Gastroesophageal sphincter (tissue), 4 donors: Measurements from ENCODE around the gene USP16. TPM values are rescaled to one million over a fixed set of nuclear protein-coding genes. Genes with fewer than 3 reads are reported as not detected.
"Not testable (repeated sequence)": the region's sequence is repeated elsewhere in the genome, so short reads cannot be mapped to it uniquely, and the experiment has no call there.

Experiments
- ATAC-seq: fragments of 150-250 bp; one replicate; pipeline ENCODE4 v1.9.1; 2016; ENCODE audit warnings: mild to moderate bottlenecking, moderate library complexity
- H3K27ac ChIP-seq, 4 donors: fragments of 200-600 bp; sonication (generic) in 3 of 4; 1 replicate in 3 of 4; 2 replicates in 1 of 4; pipeline ENCODE4 v1.5.1; 2016 to 2019
- H3K27me3 ChIP-seq: fragments of 200-600 bp; sonication (generic); one replicate; pipeline ENCODE4 v1.5.1; 2019
- H3K36me3 ChIP-seq, 2 donors: fragments of 200-600 bp; sonication (generic); one replicate each; pipeline ENCODE4 v1.5.1; 2019; ENCODE audit warnings: control low read depth in 1 of 2
- H3K4me1 ChIP-seq, 3 donors: fragments of 200-600 bp; sonication (generic); 1 replicate in 2 of 3; 2 replicates in 1 of 3; pipeline ENCODE4 v1.5.1; 2016 to 2019; ENCODE audit warnings: control low read depth in 2 of 3
- H3K4me3 ChIP-seq, 2 donors: fragments of 200-600 bp; sonication (generic); one replicate each; pipeline ENCODE4 v1.5.1; 2019; ENCODE audit warnings: mild to moderate bottlenecking in 1 of 2, moderate library complexity in 1 of 2
- H3K9me3 ChIP-seq, 3 donors: fragments of 200-600 bp; sonication (generic); one replicate each; pipeline ENCODE4 v1.5.1; 2017 to 2019; ENCODE audit warnings: control low read depth in 2 of 3
- CTCF ChIP-seq, 4 experiments: fragments of 200-600 bp in 2 of 4; fragments of 450-650 bp in 2 of 4; sonication (generic) in 1 of 4; IDR thresholded peaks; one replicate each; pipeline ENCODE4 v1.5.1; 2017 to 2019; ENCODE audit warnings: antibody characterized with exemption in 4 of 4, mild to moderate bottlenecking in 2 of 4, moderate library complexity in 2 of 4
- EP300 ChIP-seq: sonication (generic); formaldehyde crosslinking; IDR thresholded peaks from one replicate; pipeline ENCODE4 v1.6.1; 2017; ENCODE audit warnings: antibody characterized with exemption, mild to moderate bottlenecking
- POLR2A ChIP-seq, 2 donors: fragments of 450-650 bp; IDR thresholded peaks; one replicate each; pipeline ENCODE4 v1.6.1; 2017; ENCODE audit warnings: antibody characterized with exemption in 2 of 2, mild to moderate bottlenecking in 2 of 2, moderate library complexity in 1 of 2
- POLR2AphosphoS5 ChIP-seq: sonication (generic); formaldehyde crosslinking; IDR thresholded peaks from one replicate; pipeline ENCODE4 v1.6.1; 2017; ENCODE audit warnings: antibody characterized with exemption
- whole genome bisulfite sequencing, 2 donors: methylation state at CpG; one replicate each; pipeline ENCODE4 v1.1.5; 2018; ENCODE audit warnings: low coverage in 1 of 2; 5-methylcytosine and 5-hydroxymethylcytosine counted together
- total RNA-seq, 4 donors: library from RNA; depleted of rRNA; stranded (reverse); fragments of >200 nt; gene quantifications; one replicate each; pipeline ENCODE4 v1.1.0, GENCODE V29; 2016

Gene USP16
- total RNA-seq, 4 donors from 2014 or later: 37.4 to 65.4 (median 45.7) TPM

- ATAC-seq: no peak
- peaks cover 0 to 15% (median 5%) of the 10 kb centered on the region in 3 donors for H3K4me1 ChIP-seq
- 73% methylated on average over 3 of the region's 6 CpGs; no CpG with 5 or more reads in 1 of the 2 donors for WGBS, 2 donors
- no peaks in the 10 kb centered on the region for H3K9me3 ChIP-seq
- peaks cover 0 to 38% of the 10 kb centered on the region in 2 donors for H3K36me3 ChIP-seq
- no peaks in the 10 kb centered on the region for H3K27me3 ChIP-seq
- TF ChIP-seq EP300: no peak
- no peak for TF ChIP-seq POLR2AphosphoS5
- no peak for TF ChIP-seq CTCF (IDR thresholded peaks at IDR 0.05)
- TF ChIP-seq POLR2A (IDR thresholded peaks at IDR 0.05): no peak
- no peak overlapping the region for H3K27ac ChIP-seq
- H3K4me3 ChIP-seq: no peak overlapping the region
These were observed 18.8 kb upstream of the USP16 start for GRCh38 chr21:29005696-29006095.

- H3K36me3 ChIP-seq: peaks cover 0 to 38% of the 10 kb centered on the region in 2 donors
- H3K9me3 ChIP-seq: no peaks in the 10 kb centered on the region
- H3K27me3 ChIP-seq: no peaks in the 10 kb centered on the region
- no peak overlapping the region for H3K4me3 ChIP-seq
- peaks cover 0 to 12% (median 5%) of the 10 kb centered on the region in 3 donors for H3K4me1 ChIP-seq
- no peak for ATAC-seq
- no peak for TF ChIP-seq POLR2AphosphoS5
- TF ChIP-seq EP300: no peak
- TF ChIP-seq CTCF (IDR thresholded peaks at IDR 0.05): no peak
- no peak for TF ChIP-seq POLR2A (IDR thresholded peaks at IDR 0.05)
- WGBS, 2 donors: 79 to 87% methylated on average over 3 of the region's 3 CpGs
- H3K27ac ChIP-seq: no peak overlapping the region
These were observed 17.3 kb upstream of the USP16 start for GRCh38 chr21:29007135-29007534.

- no peak overlapping the region for H3K27ac ChIP-seq
- H3K36me3 ChIP-seq: peaks cover 0 to 38% of the 10 kb centered on the region in 2 donors
- peaks cover 0 to 9% (median 5%) of the 10 kb centered on the region in 3 donors for H3K4me1 ChIP-seq
- no peak for TF ChIP-seq POLR2AphosphoS5
- TF ChIP-seq POLR2A (IDR thresholded peaks at IDR 0.05): no peak
- no peak for TF ChIP-seq CTCF (IDR thresholded peaks at IDR 0.05)
- no peak for TF ChIP-seq EP300
- ATAC-seq: no peak
- no peaks in the 10 kb centered on the region for H3K27me3 ChIP-seq
- no peak overlapping the region for H3K4me3 ChIP-seq
- 60 to 89% methylated on average over 3 of the region's 3 CpGs for WGBS, 2 donors
- H3K9me3 ChIP-seq: no peaks in the 10 kb centered on the region
These were observed 16.7 kb upstream of the USP16 start for GRCh38 chr21:29007810-29008209.

GRCh38 chr21:29008367-29008766 is 16.1 kb upstream of the USP16 start:
- no peak for ATAC-seq
- no peaks in the 10 kb centered on the region for H3K27me3 ChIP-seq
- H3K27ac ChIP-seq: no peak overlapping the region
- TF ChIP-seq POLR2AphosphoS5 (no peak), POLR2A (IDR thresholded peaks at IDR 0.05) (no peak), EP300 (no peak), CTCF (IDR thresholded peaks at IDR 0.05) (no peak)
- no peaks in the 10 kb centered on the region for H3K9me3 ChIP-seq
- WGBS, 2 donors: 68 to 96% methylated on average over 2 to 3 of the region's 3 CpGs
- H3K4me1 ChIP-seq: peaks cover 0 to 7% (median 5%) of the 10 kb centered on the region in 3 donors
- H3K36me3 ChIP-seq: peaks cover 0 to 38% of the 10 kb centered on the region in 2 donors
- no peak overlapping the region for H3K4me3 ChIP-seq

- not testable (repeated sequence) for H3K4me1 ChIP-seq, H3K27me3 ChIP-seq, H3K27ac ChIP-seq, H3K4me3 ChIP-seq, H3K9me3 ChIP-seq, ATAC-seq
- WGBS, 2 donors: no CpG with 5 or more reads among the region's 30 CpGs
- peaks cover 0 to 30% of the 10 kb centered on the region in 2 donors for H3K36me3 ChIP-seq
These were observed 13.2 kb upstream of the USP16 start for GRCh38 chr21:29011236-29011635.
